GM12874 (cell line): ENCODE measurements around the gene BHLHA15.

Experiments
- TF ChIP-seq, protein P1 (sequence below): IDR thresholded peaks from 2 replicates; pipeline ENCODE4 v1.5.1; 2011; ENCODE audit warnings: low read depth, mild to moderate bottlenecking, control low read depth, low read length, moderate library complexity; ENCODE audit not compliant: insufficient read depth

Gene BHLHA15

DNA sequence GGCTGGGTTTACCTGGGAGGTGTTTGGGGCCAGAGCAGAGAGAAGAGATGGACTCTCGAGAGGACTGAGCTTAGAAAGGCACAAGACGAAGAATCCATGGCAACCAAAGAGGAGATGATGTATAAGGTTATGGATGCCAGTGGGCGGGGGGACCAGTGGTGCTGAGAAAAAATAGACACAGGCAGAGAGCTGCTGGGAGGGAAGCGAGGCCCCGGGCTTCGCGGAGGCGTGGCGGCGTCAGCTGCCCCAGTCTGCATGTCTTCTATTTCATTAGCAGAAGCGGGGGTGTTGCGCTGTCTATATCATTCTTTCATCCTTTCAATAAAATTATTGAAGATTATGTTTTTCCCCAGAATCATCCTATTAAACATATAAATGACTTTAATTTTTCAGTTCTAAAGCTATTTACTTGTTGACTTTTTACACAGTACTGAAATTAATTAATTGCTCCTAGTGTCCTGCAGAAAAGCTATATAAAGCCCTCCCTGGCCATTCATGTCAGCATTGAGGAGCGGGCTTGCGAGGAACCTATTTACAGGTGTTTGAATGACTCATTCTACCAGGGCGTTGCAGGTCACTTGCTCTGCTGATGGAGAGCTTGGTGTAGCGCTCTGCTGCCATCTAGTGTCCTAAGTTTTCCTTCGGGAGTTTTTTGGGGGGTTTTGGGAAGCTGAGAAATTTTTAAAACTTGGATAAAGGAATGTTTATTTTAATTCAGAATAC lies 42.9 kb upstream of the BHLHA15 start:
- TF ChIP-seq, protein P1, sequence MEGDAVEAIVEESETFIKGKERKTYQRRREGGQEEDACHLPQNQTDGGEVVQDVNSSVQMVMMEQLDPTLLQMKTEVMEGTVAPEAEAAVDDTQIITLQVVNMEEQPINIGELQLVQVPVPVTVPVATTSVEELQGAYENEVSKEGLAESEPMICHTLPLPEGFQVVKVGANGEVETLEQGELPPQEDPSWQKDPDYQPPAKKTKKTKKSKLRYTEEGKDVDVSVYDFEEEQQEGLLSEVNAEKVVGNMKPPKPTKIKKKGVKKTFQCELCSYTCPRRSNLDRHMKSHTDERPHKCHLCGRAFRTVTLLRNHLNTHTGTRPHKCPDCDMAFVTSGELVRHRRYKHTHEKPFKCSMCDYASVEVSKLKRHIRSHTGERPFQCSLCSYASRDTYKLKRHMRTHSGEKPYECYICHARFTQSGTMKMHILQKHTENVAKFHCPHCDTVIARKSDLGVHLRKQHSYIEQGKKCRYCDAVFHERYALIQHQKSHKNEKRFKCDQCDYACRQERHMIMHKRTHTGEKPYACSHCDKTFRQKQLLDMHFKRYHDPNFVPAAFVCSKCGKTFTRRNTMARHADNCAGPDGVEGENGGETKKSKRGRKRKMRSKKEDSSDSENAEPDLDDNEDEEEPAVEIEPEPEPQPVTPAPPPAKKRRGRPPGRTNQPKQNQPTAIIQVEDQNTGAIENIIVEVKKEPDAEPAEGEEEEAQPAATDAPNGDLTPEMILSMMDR = peak; percentile 53; the same call in 1 of the 2 replicates

DNA sequence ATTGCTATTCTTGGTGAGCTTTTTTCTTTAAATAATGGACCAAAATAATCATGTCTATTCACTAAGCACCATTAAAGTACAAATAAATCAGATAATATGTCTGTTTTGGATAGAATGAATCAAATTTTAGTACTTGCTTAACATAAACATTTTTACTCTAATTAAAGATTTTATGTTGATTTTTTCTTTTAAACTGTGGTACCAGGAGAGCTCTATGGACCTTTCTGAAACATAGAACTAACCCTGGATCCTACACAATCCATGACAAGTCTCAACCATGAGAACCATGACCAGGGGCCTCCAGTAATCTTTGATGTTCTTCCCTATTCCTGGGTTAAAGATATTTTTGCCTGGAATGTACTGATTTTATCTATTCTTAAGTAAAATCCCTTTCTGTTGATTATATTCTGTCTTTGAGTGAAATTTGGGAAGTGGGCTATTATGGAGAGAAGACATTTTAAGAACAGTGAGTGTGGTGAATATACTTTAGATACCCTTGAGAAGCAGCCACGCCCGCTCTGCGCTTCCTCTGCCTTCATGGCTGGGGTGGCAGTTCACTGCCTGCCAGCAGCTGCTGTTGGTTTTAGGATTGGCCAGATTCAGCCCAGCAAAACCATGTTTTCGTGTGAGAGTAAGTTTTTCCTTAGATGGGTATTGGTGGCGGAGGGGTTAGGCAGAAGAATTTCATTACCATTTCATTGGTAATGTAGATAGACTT lies 42.2 kb upstream of the BHLHA15 start:
- TF ChIP-seq, protein P1 = no peak

DNA sequence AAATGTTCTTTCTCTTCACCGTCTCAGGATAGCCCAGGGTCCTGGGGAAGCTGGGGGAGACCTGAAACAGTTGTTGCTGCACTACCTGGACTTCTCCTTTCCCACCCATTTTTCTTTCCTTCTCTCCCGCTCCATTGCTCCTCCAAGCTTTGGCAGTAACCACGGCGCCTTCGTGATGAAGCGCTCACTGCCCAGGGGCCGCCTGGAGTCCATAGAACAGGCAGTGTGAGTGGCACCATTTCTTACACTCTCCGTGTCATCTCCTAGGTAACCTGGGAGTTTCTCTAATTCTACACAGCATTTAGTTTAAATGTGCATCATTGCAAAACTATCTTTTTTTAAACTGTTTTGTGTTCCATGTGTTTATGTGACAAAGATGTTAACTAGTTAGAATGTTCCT lies 40.3 kb upstream of the BHLHA15 start:
- TF ChIP-seq, protein P1 = no peak

DNA sequence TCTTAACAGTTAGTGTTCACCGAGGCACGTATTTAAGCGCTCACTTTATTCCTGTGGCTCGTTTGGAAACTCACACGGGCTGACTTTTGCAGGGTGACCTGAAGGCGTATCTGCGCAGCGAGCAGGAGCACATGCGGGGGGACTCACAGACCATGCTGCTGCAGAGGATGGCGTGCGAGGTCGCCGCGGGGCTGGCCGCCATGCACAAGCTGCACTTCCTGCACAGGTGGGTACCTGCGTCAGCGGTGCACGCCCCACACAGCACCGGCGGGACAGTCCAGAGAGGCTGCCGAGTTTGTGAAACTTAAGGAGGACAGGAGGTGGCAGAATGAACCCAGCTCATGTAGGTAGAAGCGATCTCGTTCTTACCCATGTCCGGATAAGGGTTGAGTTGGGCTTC lies 39.8 kb upstream of the BHLHA15 start:
- TF ChIP-seq, protein P1 = no peak

DNA sequence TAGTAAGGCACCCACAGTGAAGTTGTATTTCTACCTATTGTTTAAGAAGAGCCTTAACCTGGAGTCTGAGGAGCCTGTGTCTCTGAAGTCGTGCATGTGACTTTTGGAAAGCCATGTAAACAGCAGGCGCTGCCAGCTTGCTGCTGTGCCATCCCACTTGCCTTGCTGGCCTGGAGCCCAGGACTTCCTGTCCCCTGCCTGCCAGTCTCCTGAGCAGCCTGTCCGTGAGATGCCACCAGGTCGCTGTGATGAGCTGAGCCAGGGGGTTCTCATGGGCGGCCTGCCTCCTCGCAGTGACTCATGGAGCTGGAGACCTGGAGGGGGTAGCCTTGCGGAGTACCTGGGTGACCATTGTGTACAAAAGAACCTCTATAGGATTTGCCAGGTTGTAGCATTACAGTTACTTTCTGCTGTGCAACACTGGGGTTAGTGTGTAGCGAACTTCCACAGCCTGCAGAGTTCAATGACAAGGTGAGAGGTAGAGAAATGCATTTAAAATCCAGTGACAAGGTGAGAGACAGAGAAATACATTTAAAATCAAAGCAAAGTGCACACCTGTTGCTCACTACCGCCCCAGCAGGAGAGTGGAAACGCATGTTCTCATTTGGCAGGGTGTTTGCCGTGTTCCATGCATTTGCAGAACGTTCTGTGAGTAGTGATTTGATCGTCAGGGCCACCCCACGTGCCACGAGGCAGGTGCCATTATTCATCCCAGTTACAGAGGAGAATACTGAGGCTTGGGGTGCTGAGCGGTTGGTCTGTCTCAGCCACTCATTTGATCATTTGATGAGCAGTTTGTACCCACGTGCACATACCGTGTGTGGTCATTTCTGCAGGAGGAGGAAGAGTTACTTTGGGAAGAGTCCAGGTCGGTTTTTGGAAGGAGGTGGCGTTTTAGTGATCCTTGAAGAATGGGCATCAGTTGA lies 36.6 kb upstream of the BHLHA15 start:
- TF ChIP-seq, protein P1 = no peak

DNA sequence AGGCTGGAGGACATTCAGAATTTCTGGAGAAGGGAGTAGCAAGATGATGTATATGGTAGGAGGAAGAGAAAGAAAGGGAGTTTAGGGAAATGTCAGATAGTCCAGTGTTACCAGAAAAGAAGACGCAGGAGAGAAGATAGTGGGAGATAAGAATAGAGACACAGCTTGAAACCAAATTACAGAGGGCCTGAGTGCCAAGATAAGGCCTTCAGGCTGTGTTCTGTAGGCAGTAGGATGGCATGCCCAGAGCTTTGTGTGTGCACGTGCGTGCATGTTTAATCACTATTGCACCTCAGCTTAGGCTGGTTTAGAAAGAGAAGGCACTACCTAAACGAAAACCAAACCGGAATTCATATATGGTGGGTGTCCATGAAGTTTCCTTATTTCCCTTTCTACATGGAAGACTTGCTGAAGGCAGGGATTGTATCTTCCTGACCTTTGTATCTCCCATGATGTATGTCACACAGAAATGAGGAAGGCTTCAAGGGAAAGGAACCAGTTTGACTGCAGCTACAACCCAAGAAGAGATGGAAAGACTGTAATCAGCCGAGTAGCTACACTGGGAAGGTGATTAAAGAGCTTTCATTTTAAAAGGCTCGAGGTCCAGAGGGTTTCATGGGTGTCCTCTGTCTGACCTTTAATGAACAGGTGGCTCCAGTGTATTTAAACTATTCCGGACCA lies 35.8 kb upstream of the BHLHA15 start:
- TF ChIP-seq, protein P1 = no peak
